ENCODE measurements around the gene CCDC28B. TPM values are rescaled to one million over a fixed set of nuclear protein-coding genes. Genes with fewer than 3 reads are reported as not detected.

The CCDC28B gene
- total and polyA plus RNA-seq, 2 of the 13 experiments (the other 11 are each of a cell fraction or from before 2014, with no cell fraction given): 2.6 to 3.5 TPM

- TF ChIP-seq, protein P1, sequence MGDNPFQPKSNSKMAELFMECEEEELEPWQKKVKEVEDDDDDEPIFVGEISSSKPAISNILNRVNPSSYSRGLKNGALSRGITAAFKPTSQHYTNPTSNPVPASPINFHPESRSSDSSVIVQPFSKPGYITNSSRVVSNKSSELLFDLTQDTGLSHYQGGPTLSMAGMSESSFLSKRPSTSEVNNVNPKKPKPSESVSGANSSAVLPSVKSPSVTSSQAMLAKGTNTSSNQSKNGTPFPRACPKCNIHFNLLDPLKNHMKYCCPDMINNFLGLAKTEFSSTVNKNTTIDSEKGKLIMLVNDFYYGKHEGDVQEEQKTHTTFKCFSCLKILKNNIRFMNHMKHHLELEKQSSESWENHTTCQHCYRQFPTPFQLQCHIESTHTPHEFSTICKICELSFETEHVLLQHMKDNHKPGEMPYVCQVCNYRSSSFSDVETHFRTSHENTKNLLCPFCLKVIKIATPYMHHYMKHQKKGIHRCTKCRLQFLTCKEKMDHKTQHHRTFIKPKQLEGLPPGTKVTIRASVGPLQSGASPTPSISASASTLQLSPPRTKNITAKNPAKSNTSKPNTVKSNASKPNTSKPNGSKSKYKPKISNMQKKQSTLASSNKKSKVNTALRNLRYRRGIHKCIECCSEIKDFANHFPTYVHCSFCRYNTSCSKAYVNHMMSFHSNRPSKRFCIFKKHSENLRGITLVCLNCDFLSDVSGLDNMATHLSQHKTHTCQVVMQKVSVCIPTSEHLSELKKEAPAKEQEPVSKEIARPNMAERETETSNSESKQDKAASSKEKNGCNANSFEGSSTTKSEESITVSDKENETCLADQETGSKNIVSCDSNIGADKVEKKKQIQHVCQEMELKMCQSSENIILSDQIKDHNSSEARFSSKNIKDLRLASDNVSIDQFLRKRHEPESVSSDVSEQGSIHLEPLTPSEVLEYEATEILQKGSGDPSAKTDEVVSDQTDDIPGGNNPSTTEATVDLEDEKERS (CRISPR knock-in tag; IDR thresholded peaks at IDR 0.05): peak; percentile 35; the same call in 1 of the 2 replicates
- TF ChIP-seq ZNF431 (CRISPR knock-in tag; IDR thresholded peaks at IDR 0.05; ENCODE audit: borderline replicate concordance, low read depth) (no peak), ISL2 (CRISPR knock-in tag; IDR thresholded peaks at IDR 0.05) (peak; percentile 36; the same call in 1 of the 2 replicates), ELF1 (CRISPR knock-in tag; IDR thresholded peaks at IDR 0.05) (no peak), GTF2F1 (IDR thresholded peaks at IDR 0.05; ENCODE audit: low read length) (no peak), RXRA (CRISPR knock-in tag; IDR thresholded peaks at IDR 0.05) (peak; percentile 54; the same call in 1 of the 2 replicates), PRPF4 (IDR thresholded peaks at IDR 0.05; ENCODE audit: low read depth, low read length, poor library complexity, severe bottlenecking) (no peak), TBL1XR1 (IDR thresholded peaks at IDR 0.05; ENCODE audit: borderline replicate concordance, low read length, partially characterized antibody) (no peak), FOSL2 (CRISPR knock-in tag; IDR thresholded peaks at IDR 0.05) (peak; percentile 88), ZNF788 (CRISPR knock-in tag; IDR thresholded peaks at IDR 0.05; ENCODE audit: borderline replicate concordance) (no peak), POGK (CRISPR knock-in tag; conservative IDR thresholded peaks at IDR 0.05) (no peak), ZNF605 (CRISPR knock-in tag; IDR thresholded peaks at IDR 0.05) (no peak), ZBTB10 (CRISPR knock-in tag; IDR thresholded peaks at IDR 0.05; ENCODE audit: borderline replicate concordance) (no peak), REPIN1 (CRISPR knock-in tag; IDR thresholded peaks at IDR 0.05; ENCODE audit: borderline replicate concordance, low read depth) (no peak), ZNF670 (CRISPR knock-in tag; IDR thresholded peaks at IDR 0.05; ENCODE audit: borderline replicate concordance) (0 out of 2 replicates have a peak, but pooled peaks have one; percentile 30), ZNF749 (CRISPR knock-in tag; IDR thresholded peaks at IDR 0.05; ENCODE audit: borderline replicate concordance) (no peak)
These were observed 40.8 kb downstream of the CCDC28B start (continued) for GRCh38 chr1:32241001-32241763.
